AG09309 (cell line): ENCODE results near the gene FILIP1.
A peak's percentile ranks its signal among the peaks of the same experiment; 100 is the strongest.

Source experiments
- DNase-seq: peaks from one replicate; pipeline ENCODE4 v3.0.0-alpha.2; 2010; ENCODE audit warnings: low read depth
- H3K4me3 ChIP-seq: 2 replicates; pipeline ENCODE4 v1.5.1; 2011; ENCODE audit warnings: mild to moderate bottlenecking, low read depth, low read length, moderate library complexity; ENCODE audit not compliant: control insufficient read depth
- TF ChIP-seq, protein P1 (sequence below): IDR thresholded peaks from 2 replicates; pipeline ENCODE4 v1.5.1; 2011; ENCODE audit warnings: mild to moderate bottlenecking, low read depth, low read length, inconsistent platforms; ENCODE audit not compliant: insufficient read depth, control insufficient read depth; ENCODE audit errors: missing control alignments

The FILIP1 gene

DNA sequence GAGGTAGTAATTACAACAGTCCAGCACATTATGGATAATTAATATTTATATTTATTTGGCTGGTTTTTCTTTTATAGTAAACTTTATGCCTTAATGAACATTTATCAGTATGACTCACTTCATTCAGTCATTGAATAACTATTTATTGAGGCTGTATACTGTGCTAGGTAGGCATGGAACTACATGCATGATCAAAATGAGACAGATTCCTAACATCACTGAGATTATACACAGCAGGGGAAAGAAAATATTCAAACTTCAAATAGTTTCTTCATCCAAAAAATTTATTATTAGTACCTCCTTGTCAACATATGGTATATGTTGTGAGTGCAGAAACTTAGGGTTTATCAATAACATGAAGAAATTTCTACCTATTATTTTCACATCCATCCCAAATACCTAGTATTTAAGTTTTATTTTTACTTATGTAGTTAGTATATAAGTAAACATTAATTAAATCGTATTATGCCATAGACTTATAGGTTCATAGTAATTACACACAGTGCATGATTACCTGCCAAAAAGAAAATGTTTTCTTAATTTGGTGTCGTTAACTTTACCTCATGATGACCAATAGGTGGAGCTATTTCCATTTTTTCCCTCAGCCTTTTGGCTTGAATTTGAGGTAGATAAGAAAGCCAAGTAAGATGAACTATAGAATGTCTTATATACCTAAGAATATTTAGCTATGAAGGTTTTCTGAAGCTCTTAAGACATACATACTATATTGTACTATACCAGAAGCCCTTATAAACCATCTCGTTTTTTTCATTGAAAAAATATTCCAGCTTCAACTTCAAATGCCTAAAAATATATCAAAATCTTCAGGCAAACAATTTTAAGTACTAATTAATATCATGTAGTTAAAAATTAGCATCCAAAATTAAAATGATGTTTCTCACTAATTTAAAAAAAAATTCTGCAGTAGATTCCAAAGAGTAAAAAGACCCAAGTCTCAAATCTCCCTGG, 196.5 kb downstream of the FILIP1 start:
- H3K4me3 ChIP-seq: no peak overlapping the region
- peak; percentile 16 for DNase-seq
- TF ChIP-seq, protein P1, sequence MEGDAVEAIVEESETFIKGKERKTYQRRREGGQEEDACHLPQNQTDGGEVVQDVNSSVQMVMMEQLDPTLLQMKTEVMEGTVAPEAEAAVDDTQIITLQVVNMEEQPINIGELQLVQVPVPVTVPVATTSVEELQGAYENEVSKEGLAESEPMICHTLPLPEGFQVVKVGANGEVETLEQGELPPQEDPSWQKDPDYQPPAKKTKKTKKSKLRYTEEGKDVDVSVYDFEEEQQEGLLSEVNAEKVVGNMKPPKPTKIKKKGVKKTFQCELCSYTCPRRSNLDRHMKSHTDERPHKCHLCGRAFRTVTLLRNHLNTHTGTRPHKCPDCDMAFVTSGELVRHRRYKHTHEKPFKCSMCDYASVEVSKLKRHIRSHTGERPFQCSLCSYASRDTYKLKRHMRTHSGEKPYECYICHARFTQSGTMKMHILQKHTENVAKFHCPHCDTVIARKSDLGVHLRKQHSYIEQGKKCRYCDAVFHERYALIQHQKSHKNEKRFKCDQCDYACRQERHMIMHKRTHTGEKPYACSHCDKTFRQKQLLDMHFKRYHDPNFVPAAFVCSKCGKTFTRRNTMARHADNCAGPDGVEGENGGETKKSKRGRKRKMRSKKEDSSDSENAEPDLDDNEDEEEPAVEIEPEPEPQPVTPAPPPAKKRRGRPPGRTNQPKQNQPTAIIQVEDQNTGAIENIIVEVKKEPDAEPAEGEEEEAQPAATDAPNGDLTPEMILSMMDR: peak; percentile 55

DNA sequence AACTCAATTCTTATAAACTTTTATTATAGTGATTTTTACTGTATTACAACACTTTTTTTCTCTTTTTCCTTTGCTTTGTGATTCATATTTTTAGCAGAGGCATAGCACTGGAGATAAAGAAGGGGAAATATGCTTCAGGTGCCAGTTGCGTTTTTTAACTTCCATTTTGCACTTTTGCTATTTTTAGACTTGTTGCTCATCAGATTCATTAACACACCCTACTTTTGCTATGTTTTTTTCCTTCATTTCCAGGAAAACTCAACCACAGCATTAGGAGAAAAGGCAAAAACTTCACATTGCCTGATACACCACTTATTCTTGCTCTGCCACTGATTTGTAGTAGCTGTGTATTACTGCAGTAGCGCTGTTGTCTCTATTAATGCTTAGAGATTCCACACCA, 201.0 kb downstream of the FILIP1 start:
- DNase-seq: no peak
- TF ChIP-seq, protein P1: no peak
- no peak overlapping the region for H3K4me3 ChIP-seq

DNA sequence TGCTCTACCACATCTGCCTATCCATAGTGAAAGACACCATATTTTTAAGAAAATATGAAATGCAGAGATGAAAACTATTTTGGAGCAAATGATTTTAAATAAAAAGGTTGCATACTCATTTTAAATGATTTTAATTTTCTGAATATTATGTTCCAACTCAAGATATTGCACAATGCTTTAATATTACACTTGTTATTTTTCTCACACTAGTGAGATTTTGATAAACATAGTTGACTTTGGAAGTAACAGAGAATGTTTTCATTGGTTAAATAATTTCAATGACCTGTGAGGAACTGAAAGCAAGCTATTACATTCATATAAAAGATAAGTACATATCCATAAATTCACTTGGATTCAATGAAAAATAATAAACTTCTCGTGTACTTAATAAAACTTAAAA, 201.9 kb downstream of the FILIP1 start:
- H3K4me3 ChIP-seq: no peak overlapping the region
- no peak for DNase-seq
- TF ChIP-seq, protein P1: no peak

DNA sequence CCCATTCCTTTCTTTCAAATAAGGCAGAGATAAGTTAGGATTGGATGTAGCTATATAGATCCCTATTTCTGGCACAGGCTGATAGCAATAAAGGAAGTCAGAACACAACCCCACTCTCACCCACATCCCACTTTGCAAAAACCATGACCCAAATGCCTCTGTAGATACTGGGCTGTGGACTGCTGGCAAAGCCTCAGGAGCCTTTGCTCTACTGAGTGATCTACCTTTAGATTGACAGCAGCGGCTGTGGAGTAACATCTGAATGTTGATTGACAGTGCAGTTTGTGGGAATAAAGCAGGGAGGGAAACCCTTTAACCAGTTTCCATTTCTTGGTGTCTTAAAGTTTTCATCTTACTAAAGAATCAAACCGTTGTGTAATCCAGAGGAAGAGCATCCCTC, 202.3 kb downstream of the FILIP1 start:
- no peak overlapping the region for H3K4me3 ChIP-seq
- TF ChIP-seq, protein P1: no peak
- DNase-seq: no peak

DNA sequence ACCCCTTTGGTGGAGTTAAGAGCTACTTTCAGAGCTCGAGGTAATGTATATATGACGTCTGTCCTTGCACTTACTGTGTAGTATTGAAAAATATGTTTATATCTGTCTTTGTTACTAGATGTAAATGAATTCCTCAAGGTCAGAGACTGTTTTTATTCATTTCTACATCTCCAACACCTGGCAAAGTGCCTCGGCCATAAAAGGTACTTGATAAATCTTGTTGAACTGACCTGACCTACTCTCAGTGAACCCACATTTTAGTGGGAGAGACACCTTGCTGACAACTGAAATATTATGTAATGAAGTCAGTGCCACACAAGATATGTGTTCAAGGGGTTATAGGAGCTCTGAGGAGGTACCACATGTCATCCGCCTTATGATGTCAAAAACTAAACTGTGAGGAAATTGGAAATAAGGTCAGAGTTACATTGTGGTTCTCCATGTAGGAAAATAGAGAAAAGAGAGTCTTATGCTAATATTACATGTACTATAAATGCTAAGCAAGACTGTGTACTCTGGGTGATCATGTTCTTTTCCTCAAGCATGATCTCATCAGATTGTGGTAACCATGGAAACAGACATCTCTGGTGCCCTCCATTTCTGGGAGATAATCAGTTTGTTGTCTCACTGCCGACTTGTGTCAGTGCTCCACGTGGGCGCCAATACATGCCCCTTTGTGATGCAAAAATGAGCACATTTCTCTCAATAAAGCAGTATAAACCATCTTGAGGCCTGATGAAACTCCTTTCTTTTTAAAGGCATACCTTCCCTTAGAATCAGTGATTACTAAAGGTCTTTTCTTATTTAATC, 203.3 kb downstream of the FILIP1 start:
- TF ChIP-seq, protein P1: no peak
- H3K4me3 ChIP-seq: no peak overlapping the region
- no peak for DNase-seq

DNA sequence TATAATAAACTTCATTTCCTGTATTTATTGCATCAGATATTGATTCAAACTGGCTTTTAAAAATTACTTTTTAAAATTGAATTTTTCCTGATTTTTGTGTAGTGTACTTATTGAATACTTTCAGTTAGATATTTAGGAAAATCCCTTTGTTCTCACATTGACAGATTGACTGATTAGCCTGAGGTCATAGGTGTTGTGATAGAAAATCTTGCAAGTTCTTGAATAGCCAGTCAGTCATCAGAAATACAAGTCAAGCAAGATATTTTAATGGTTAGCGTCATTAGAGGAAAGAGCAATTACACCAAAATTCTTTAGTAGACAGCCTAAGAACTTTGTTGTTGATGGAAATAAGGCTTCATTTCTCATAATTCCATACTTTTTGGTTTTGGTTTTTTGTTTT, 205.6 kb downstream of the FILIP1 start:
- no peak overlapping the region for H3K4me3 ChIP-seq
- TF ChIP-seq, protein P1: no peak
- DNase-seq: no peak
